ENCODE results near the gene CACNG4. TPM values are rescaled to one million over a fixed set of nuclear protein-coding genes. Genes with fewer than 3 reads are reported as not detected.
A peak's percentile ranks its signal among the peaks of the same experiment; 100 is the strongest.

CACNG4 gene
- total and polyA plus RNA-seq, 2 of the 4 experiments (the other 2 are of a cell fraction): under 0.01 to 0.53 TPM

DNA sequence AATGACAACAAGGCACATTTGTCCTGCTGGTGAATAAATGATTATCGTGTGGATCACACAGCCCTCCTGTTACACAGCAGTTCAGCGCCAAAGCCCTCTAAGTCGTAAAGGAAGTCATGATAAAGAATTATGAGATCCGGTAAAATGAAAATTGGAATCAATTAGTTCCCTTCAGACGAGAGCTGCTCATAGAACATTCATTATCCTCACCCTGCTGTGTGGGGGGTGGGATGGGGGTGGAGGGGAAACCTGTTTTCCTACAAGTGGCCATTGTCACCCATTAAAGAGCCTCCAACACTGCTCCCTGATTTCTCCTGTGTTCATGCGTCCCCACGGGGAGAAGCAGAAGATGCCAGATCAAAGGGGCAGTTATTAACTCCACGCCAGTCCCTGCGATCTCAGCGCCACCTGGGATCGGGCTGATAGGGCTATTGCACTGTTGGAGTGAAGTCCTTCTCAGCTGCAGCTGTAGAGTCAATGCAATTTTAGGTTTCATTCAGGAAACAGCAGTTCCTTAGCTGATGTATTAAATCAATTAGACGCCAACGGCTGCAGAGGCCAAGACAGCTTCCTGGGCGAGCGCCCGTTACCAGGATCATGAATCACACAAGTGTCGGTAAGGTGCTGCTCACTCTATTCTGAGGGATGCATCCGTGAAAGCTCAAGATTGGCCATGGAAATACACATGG lies 19.2 kb upstream of the CACNG4 start (continued):
- TF ChIP-seq CEBPB (IDR thresholded peaks at IDR 0.05; ENCODE audit: low read depth, low read length) (no peak), SMC3 (IDR thresholded peaks at IDR 0.05; ENCODE audit: low read depth, low read length) (no peak), MXI1 (IDR thresholded peaks at IDR 0.05; ENCODE audit: borderline replicate concordance, low read depth, low read length) (no peak)

- no peaks in the 10 kb centered on the region for H3K79me1 ChIP-seq (ENCODE audit: low read depth in 1 of 2, low read length in 2 of 2)
- H2BK5ac ChIP-seq (ENCODE audit: low read depth, low read length, poor library complexity, severe bottlenecking): no peak overlapping the region
- H3K9ac ChIP-seq (ENCODE audit: low read depth, low read length): no peak overlapping the region
- H3K4me3 ChIP-seq (ENCODE audit: insufficient read depth, low read depth, low read length): no peak overlapping the region
- H2BK120ac ChIP-seq (ENCODE audit: low read depth, low read length): no peak overlapping the region
- H3K9me3 ChIP-seq (ENCODE audit: control insufficient read depth, insufficient read depth, low read length): no peaks in the 10 kb centered on the region
- no peaks in the 10 kb centered on the region for H3K36me3 ChIP-seq (ENCODE audit: control insufficient read depth, insufficient read depth, low read length)
- ChIA-PET POLR2A (ENCODE audit: unreplicated experiment) (no interaction called here), CTCF (no interaction called here)
- DNase-seq: no peak
- H3K18ac ChIP-seq (ENCODE audit: low read depth, low read length): no peak overlapping the region
- in situ Hi-C loops (cut with MboI; ENCODE audit: low sequenced_read_pairs) (no loop called here), dilution Hi-C loops (cut with HindIII; ENCODE audit: low sequenced_read_pairs, unreplicated experiment) (no loop called here), intact Hi-C loops (cut with micrococcal nuclease) (no loop called here)
- no peak overlapping the region for H3K14ac ChIP-seq (replicated peaks; ENCODE audit: low read depth, low read length)
- ATAC-seq (ENCODE audit: low read depth): no peak
- peaks cover 8% of the 10 kb centered on the region; the same call in 1 of the 2 replicates for H3K27me3 ChIP-seq (ENCODE audit: control insufficient read depth, insufficient read depth, low read length)
- H3K27ac ChIP-seq (ENCODE audit: insufficient read depth, low read length): no peak overlapping the region
- H4K20me1 ChIP-seq (ENCODE audit: insufficient read depth, low read length): no peaks in the 10 kb centered on the region
- no peak overlapping the region for H3K56ac ChIP-seq (ENCODE audit: extremely low read depth, insufficient read depth, low read length)
- H2AFZ ChIP-seq (replicated peaks; ENCODE audit: low read length, poor library complexity): no peak overlapping the region
- no peak overlapping the region for H2AK5ac ChIP-seq (ENCODE audit: low read depth, low read length)
- peaks cover 6% of the 10 kb centered on the region for H3K4me1 ChIP-seq (ENCODE audit: control insufficient read depth, insufficient read depth, low read length)
- no peak overlapping the region for H2AK9ac ChIP-seq (replicated peaks; ENCODE audit: low read depth, low read length, poor library complexity)
- H4K91ac ChIP-seq (ENCODE audit: insufficient read depth, low read depth, low read length): no peak overlapping the region
- H4K8ac ChIP-seq (ENCODE audit: low read depth in 2 of 2, low read length in 2 of 2): no peak overlapping the region
- WGBS, 2 experiments (ENCODE audit: extremely low coverage in 2 of 2, insufficient read length in 1 of 2): 88% methylated on average over 5 of the region's 6 CpGs; no CpG with 5 or more reads in 1 of the 2 experiments
- H3K4ac ChIP-seq (ENCODE audit: low read depth, low read length): no peak overlapping the region
- no TSS peak for BruUV-seq (replicated peaks)
- no peak overlapping the region for H4K5ac ChIP-seq (ENCODE audit: low read depth, low read length)
- H3K9me1 ChIP-seq (ENCODE audit: insufficient read depth, low read length): peaks cover 8% of the 10 kb centered on the region
- H3K4me2 ChIP-seq (ENCODE audit: low read depth, low read length): no peak overlapping the region
- H3K23ac ChIP-seq (ENCODE audit: low read depth, low read length): no peak overlapping the region
- no peak overlapping the region for H2BK15ac ChIP-seq (ENCODE audit: low read depth, low read length)
- TF ChIP-seq MAZ (IDR thresholded peaks at IDR 0.05; ENCODE audit: borderline replicate concordance, low read depth, low read length) (no peak), BHLHE40 (IDR thresholded peaks at IDR 0.05; ENCODE audit: low read depth, low read length) (no peak), CTCF (conservative IDR thresholded peaks at IDR 0.05; ENCODE audit: low read depth, low read length) (no peak), RFX5 (IDR thresholded peaks at IDR 0.05; ENCODE audit: low read depth, low read length) (no peak), MAFK (IDR thresholded peaks at IDR 0.05; ENCODE audit: low read depth, low read length) (peak; percentile 20; the same call in 1 of the 2 replicates), RAD21 (IDR thresholded peaks at IDR 0.05; ENCODE audit: low read length) (no peak), USF2 (IDR thresholded peaks at IDR 0.05; ENCODE audit: low read depth, low read length) (no peak)
- H2BK20ac ChIP-seq (ENCODE audit: low read depth, low read length): no peak overlapping the region
Measured at GRCh38 chr17:66946251-66946650, 18.3 kb upstream of the CACNG4 start.

Data from IMR-90 (cell line).